ENCODE results near the gene ITGA1. TPM values are rescaled to one million over a fixed set of nuclear protein-coding genes. Genes with fewer than 3 reads are reported as not detected.

The ITGA1 gene
- total RNA-seq, 1 experiment from 2014 or later = 1.6 TPM

- intact Hi-C loops (cut with micrococcal nuclease; ENCODE audit: unreplicated experiment) = no loop called here
- Histone ChIP-seq H3K9me3 (ENCODE audit: control insufficient read depth, insufficient read depth, low read depth, low read length) (no peaks in the 10 kb centered on the region), H3K27ac (ENCODE audit: low read length) (no peak overlapping the region), H3K4me1 (ENCODE audit: control insufficient read depth, insufficient read depth, low read length) (peaks cover 28% of the 10 kb centered on the region), H3K4me3 (ENCODE audit: low read depth in 2 of 2, low read length in 2 of 2) (peak overlapping the region; percentile 73 to 94), H3K36me3 (ENCODE audit: control insufficient read depth, insufficient read depth, low read length) (peaks cover 23% of the 10 kb centered on the region), H3K27me3 (ENCODE audit: control insufficient read depth, insufficient read depth, low read length) (no peaks in the 10 kb centered on the region)
- ChIA-PET CTCF (no interaction called here), POLR2A (no interaction called here)
- BruUV-seq (replicated peaks) = no TSS peak
- no peak for TF ChIP-seq POLR2AphosphoS5 (IDR thresholded peaks at IDR 0.05; ENCODE audit: low read depth, low read length)
- TF ChIP-seq REST (IDR thresholded peaks at IDR 0.05; ENCODE audit: insufficient read depth in 1 of 2, low read depth in 2 of 2, low read length in 1 of 2) = no peak
- no peak for TF ChIP-seq CTCF (IDR thresholded peaks at IDR 0.05)
- TF ChIP-seq SIN3A (IDR thresholded peaks at IDR 0.05; ENCODE audit: borderline replicate concordance, insufficient read depth, low read depth, low read length) = no peak
- no peak for TF ChIP-seq TCF7L2 (IDR thresholded peaks at IDR 0.05; ENCODE audit: low read depth, low read length)
- in situ Hi-C loops (cut with HindIII; ENCODE audit: low pct_unique_long_range_greater_than_20kb, low sequenced_read_pairs) = no loop called here
- DNase-seq (ENCODE audit: low read depth, low spot score) (no peak), ATAC-seq (no peak)
Observed at GRCh38 chr5:52802974-52803336, 15.2 kb downstream of the ITGA1 start.

GRCh38 chr5:52804387-52804791 is 16.7 kb downstream of the ITGA1 start:
- Histone ChIP-seq H3K9me3 (ENCODE audit: control insufficient read depth, insufficient read depth, low read depth, low read length) (no peaks in the 10 kb centered on the region), H3K27me3 (ENCODE audit: control insufficient read depth, insufficient read depth, low read length) (no peaks in the 10 kb centered on the region), H3K36me3 (ENCODE audit: control insufficient read depth, insufficient read depth, low read length) (peaks cover 23% of the 10 kb centered on the region), H3K4me1 (ENCODE audit: control insufficient read depth, insufficient read depth, low read length) (peaks cover 21% of the 10 kb centered on the region), H3K27ac (ENCODE audit: low read length) (no peak overlapping the region), H3K4me3 (ENCODE audit: low read depth in 2 of 2, low read length in 2 of 2) (no peak overlapping the region)
- DNase-seq (ENCODE audit: low read depth, low spot score) (no peak), ATAC-seq (no peak)
- TF ChIP-seq REST (IDR thresholded peaks at IDR 0.05; ENCODE audit: insufficient read depth in 1 of 2, low read depth in 2 of 2, low read length in 1 of 2) = no peak
- in situ Hi-C loops (cut with HindIII; ENCODE audit: low pct_unique_long_range_greater_than_20kb, low sequenced_read_pairs) = no loop called here
- POLR2A ChIA-PET = no interaction called here
- CTCF ChIA-PET = no interaction called here
- intact Hi-C loops (cut with micrococcal nuclease; ENCODE audit: unreplicated experiment) = no loop called here
- no TSS peak for BruUV-seq (replicated peaks)

Measured in Panc1 (cell line).